Stimulated activated CD8-positive, alpha-beta memory T cell treated with anti-CD3 and anti-CD28 coated beads, Interleukin-15, amount 100 ng/mL, for 1 hour (primary cell): ENCODE measurements around the gene SLC35F4.
"Not testable (repeated sequence)": the region's sequence is repeated elsewhere in the genome, so short reads cannot be mapped to it uniquely, and the experiment has no call there.

Experiments
- DNase-seq: peaks from one replicate; pipeline ENCODE4 v3.0.0-alpha.2; 2020; ENCODE audit warnings: low read depth

Gene SLC35F4

GRCh38 chr14:57865403-57866198 is at the start of gene SLC35F4:
Gene SLC35F4, minus strand, starts transcription at chr14:57866092.
- no peak for DNase-seq

GRCh38 chr14:57909626-57910025 is 43.7 kb upstream of the SLC35F4 start:
- no peak for DNase-seq

GRCh38 chr14:57903954-57904353 is 38.1 kb upstream of the SLC35F4 start:
- DNase-seq = no peak

GRCh38 chr14:57898837-57899572 is 33.1 kb upstream of the SLC35F4 start:
- DNase-seq = no peak

GRCh38 chr14:57897144-57897748 is 31.4 kb upstream of the SLC35F4 start:
- DNase-seq = no peak

GRCh38 chr14:57889245-57889644 is 23.4 kb upstream of the SLC35F4 start:
- no peak for DNase-seq

- DNase-seq = no peak
Measured at GRCh38 chr14:57884175-57884574, 18.3 kb upstream of the SLC35F4 start.

- no peak for DNase-seq
Measured at GRCh38 chr14:57883061-57883460, 17.2 kb upstream of the SLC35F4 start.

- no peak for DNase-seq
Measured at GRCh38 chr14:57879516-57879915, 13.6 kb upstream of the SLC35F4 start.

- no peak for DNase-seq
Measured at GRCh38 chr14:57875985-57876384, 10.1 kb upstream of the SLC35F4 start.

GRCh38 chr14:57875296-57875695 is 9.4 kb upstream of the SLC35F4 start:
- no peak for DNase-seq

GRCh38 chr14:57871459-57872080 is 5.7 kb upstream of the SLC35F4 start:
- no peak for DNase-seq

- DNase-seq = no peak
Measured at GRCh38 chr14:57870686-57871457, 5.0 kb upstream of the SLC35F4 start.

GRCh38 chr14:57869617-57870016 is 3.7 kb upstream of the SLC35F4 start:
- no peak for DNase-seq

- DNase-seq = no peak
Measured at GRCh38 chr14:57866199-57866705, 360 bp upstream of the SLC35F4 start.

GRCh38 chr14:57865066-57865402 is 858 bp downstream of the SLC35F4 start:
- no peak for DNase-seq

GRCh38 chr14:57864659-57865058 is 1.2 kb downstream of the SLC35F4 start:
- no peak for DNase-seq

GRCh38 chr14:57863471-57863870 is 2.4 kb downstream of the SLC35F4 start:
- no peak for DNase-seq

GRCh38 chr14:57855666-57856065 is 10.2 kb downstream of the SLC35F4 start:
- not testable (repeated sequence) for DNase-seq

GRCh38 chr14:57854571-57854970 is 11.3 kb downstream of the SLC35F4 start:
- no peak for DNase-seq

GRCh38 chr14:57851354-57851753 is 14.5 kb downstream of the SLC35F4 start:
- DNase-seq = no peak

- DNase-seq = no peak
Measured at GRCh38 chr14:57848786-57849185, 17.1 kb downstream of the SLC35F4 start.
